HuH-7.5 (cell line): ENCODE data around the gene DGCR2.
"Not testable (repeated sequence)": the region's sequence is repeated elsewhere in the genome, so short reads cannot be mapped to it uniquely, and the experiment has no call there.

ENCODE experiments used
- DNase-seq: peaks from one replicate; pipeline ENCODE4 v3.0.0; 2011; ENCODE audit warnings: low spot score

The DGCR2 gene

DNA sequence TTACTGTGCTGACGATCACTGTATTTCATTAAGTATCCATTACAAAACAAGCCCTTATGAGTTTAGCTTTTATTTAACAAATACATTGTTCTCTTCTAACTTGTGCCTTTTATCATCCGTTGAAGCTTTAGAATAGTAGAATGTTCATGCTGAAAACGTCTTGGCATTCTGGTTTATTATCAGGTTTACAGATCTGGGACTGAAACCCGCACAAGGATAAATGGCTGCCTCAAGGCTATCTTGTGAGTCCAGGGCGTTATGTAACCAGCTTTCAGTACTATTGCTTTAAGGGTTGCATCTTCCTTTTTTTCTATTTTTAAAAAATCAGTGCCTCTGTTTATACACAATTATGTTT, 119.6 kb downstream of the DGCR2 start:
- no peak for DNase-seq

- no peak for DNase-seq
These were observed 121.0 kb downstream of the DGCR2 start for GRCh38 chr22:19001204-19001603.

GRCh38 chr22:19000106-19000505, 122.1 kb downstream of the DGCR2 start:
- not testable (repeated sequence) for DNase-seq

GRCh38 chr22:18999416-18999815, 122.8 kb downstream of the DGCR2 start:
- DNase-seq, result no peak

- DNase-seq, result no peak
These were observed 123.2 kb downstream of the DGCR2 start for GRCh38 chr22:18999008-18999407.

DNA sequence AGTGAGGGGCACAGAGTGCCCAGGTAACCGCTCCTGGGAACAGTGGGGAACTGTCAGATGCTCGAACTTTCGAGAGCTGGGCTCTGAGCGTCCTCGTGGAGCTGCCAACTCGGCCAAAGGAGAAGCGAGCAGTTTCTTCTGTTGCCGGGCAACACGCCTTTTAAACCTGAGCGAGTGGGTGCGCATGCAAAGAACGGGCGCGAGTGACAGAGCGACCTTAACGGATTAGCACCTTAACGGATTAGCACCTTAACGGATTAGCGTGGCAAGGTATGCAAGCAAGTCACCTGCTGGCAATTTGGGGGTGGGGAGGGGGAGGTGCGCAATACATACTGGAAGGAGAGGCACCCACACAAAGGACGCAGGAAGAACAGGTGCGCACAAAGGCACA, 124.3 kb downstream of the DGCR2 start:
- DNase-seq, result no peak

- no peak for DNase-seq
These were observed 124.8 kb downstream of the DGCR2 start for GRCh38 chr22:18997306-18997924.

DNA sequence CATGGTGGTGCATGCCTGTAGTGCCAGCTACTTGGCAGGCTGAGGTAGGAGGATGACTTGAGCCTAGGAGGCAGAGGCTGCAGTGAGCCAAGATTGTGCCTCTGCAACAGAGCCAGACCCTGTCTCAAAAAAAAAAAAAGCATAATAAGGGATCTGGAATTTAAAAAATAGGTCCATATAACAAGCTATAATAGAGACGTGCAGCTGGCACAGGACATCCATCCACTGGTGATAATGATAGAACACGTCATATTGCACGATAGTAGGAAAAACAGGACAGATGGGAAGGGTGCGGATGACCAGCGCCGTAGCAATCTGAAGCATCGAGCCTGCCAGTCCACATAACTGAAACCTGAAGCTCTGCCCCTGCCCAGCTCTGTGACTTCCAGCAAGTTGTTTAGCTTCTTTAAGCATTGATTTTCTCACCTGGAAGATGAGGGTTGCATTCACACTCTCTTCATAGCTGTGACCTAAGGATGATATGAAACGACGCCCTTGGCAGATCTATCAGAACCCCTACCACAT, 125.8 kb downstream of the DGCR2 start:
- no peak for DNase-seq

DNA sequence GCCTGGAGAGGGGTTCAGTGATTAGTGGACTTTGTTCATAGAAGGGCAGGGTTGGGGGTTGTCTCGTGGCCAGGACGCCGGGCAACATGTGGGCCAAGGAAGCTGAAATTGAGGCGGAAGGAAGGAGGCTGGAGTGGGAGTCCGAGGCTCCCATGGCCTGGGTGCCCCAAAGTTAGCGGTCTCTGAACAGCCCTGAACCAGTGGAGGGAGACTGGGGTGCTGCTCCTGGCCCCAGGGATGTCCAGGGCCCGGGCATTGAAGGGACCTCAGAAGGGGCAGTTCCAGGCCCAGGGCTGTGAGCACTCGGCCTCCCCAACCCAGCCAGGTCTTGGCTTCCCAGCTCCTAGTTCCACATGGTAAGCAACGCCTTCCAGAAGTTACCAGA, 126.9 kb downstream of the DGCR2 start:
- DNase-seq, result no peak

- DNase-seq, result peak; percentile 45
These were observed 127.4 kb downstream of the DGCR2 start for GRCh38 chr22:18994701-18995326.

DNA sequence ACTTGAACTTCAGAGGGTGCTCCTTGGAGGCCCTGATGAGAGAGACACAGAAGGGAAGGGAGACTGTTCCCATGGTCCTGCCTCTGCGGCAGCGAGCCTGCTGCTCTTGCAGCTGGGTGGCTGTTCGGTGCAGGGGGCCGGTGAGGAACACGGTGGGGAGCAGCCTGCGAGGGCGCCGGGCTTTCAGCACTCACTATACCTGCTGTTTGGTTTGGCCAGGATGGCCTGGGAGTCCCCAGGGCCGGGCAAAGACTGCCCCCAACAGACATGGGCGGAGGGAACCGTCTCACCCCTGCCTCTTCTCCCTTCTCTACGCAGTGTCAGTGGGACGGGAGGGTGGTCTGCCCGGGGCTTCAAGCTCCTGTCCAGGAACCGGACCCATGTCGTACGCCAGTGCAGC, 128.2 kb downstream of the DGCR2 start:
- no peak for DNase-seq

DNA sequence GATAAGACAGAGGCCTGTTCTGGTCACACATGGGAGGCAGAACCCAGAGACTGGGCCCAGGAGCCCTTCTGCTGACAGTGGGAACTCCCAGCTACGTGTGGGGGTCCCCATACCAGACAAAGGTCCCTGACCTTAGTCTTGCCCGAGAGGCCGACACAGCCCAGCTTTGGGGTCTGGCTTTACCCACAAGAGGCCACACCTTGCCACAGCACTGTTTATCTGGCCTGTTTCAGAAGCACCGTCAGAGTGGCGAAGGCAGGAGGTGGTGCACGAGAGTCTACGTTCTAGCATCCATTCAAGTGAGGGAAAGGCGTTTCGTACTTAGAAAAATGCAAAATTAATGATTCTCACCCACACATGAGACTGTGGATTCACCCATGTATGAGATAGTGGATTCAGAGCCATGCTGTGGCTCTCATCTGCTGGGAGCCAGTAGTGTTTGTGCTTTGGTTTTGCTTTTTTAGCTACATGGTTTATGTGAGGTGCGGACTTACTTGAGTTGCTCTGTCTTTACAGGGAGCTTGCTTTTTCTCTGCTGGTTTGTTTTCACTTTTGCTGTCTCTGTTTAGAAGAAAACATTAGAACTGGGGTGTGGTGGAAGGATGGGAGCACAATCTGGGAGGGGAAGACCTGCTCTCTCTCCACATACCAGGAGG, 129.5 kb downstream of the DGCR2 start:
- no peak for DNase-seq

- DNase-seq, result no peak
These were observed 130.3 kb downstream of the DGCR2 start for GRCh38 chr22:18991821-18992442.

DNA sequence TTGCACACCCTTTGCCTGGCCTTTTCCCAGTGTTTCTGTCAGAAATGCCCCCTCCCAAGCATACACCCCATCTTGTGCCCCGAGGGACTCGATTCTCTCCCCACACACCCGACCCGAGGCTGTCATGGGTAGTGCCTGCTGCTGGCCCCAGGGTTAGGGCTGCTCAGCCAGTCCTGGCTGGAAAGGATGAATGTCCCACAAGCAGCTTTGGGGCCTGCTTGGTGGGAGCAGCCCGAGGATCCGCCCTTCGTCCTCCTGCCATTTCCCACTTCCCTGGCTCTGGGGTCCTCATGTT, 131.1 kb downstream of the DGCR2 start:
- DNase-seq, result no peak

DNA sequence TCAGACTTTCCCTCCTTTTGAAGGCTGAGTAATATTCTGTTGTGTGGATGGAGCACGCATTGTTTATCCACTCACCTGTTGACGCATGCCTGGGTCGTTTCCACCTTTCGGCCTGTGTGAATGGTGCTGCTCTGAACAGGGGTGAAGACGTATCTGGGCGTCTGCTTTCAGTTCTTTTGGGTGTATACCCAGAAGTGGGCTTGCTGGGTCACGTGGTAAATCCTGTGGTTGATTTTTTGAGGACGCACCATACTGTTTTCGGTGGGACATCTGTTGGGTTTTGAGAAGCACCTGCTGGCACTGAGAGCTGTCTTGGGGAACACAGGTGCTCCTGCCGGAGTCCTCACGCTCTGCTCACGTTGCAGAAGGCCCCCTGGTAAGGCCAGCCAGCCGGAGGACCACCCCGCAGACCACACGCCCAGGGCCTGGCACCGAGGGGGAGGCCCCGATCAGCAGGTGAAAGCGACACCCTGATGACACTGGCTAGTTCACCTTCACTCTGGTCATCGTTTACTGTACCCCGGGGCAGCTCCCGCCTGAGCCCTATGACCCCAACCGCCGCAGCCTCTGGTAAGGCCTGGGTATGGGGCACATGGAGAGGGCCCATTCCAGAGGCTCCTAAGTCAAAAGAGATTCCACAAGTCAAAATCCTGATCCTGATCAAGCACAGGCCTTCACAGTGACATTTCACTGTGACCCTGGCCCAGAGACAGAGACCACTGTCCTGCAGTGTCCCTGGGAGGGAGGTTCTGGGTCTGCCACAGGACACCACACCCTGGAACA, 131.7 kb downstream of the DGCR2 start:
- no peak for DNase-seq

DNA sequence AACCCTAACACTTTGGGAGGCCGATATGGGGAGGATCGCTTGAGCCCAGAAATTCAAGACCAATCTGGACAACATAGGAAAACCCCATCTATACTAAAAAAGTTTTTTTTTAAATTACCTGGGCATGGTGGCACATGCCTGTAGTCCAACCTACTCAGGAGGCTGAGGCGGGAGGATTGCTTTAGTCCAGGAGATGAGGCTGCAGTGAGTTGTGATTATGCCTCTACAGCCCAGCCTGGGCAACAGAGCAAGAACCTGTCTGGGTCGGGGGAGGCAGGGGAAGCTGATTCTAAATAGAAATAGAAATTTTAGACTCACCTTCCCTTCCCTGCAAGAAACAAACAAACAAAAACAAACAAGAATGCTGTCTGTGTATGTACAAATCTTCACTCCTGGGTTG, 133.3 kb downstream of the DGCR2 start:
- no peak for DNase-seq

- peak; percentile 57 for DNase-seq
These were observed 134.4 kb downstream of the DGCR2 start for GRCh38 chr22:18987765-18988164.

GRCh38 chr22:18987114-18987513, 135.1 kb downstream of the DGCR2 start:
- DNase-seq, result not testable (repeated sequence)
